Measurements from ENCODE around the gene GPR119. TPM values are rescaled to one million over a fixed set of nuclear protein-coding genes. Genes with fewer than 3 reads are reported as not detected.
A peak's percentile ranks its signal among the peaks of the same experiment; 100 is the strongest.

Gene GPR119
- total RNA-seq, 1 experiment from 2014 or later: not detected

GRCh38 chrX:130413415-130413814 is 27.9 kb upstream of the GPR119 start:
- no peak overlapping the region for H3K4me3 ChIP-seq (replicated peaks in 1 of 2; ENCODE audit: low read depth in 1 of 2, low read length in 2 of 2)
- BruUV-seq (replicated peaks): no TSS peak
- H3K27ac ChIP-seq (ENCODE audit: low read depth, low read length): no peak overlapping the region
- H3K79me2 ChIP-seq (ENCODE audit: insufficient read depth, low read length): no peaks in the 10 kb centered on the region; the same call in 1 of the 2 replicates
- RAD21 ChIA-PET (ENCODE audit: low non-redundant PET in 1 of 2, low total read pairs in 2 of 2, uncharacterized antibody in 2 of 2, unreplicated experiment in 2 of 2): no interaction called here
- H2AFZ ChIP-seq (ENCODE audit: low read depth, low read length, poor library complexity, severe bottlenecking): no peak overlapping the region
- DNase-seq (ENCODE audit: low read depth, low spot score): no peak
- H3K9ac ChIP-seq (ENCODE audit: low read length): no peak overlapping the region
- TF ChIP-seq ELF1 (IDR thresholded peaks at IDR 0.05; ENCODE audit: borderline replicate concordance, low read depth) (no peak), MAX (IDR thresholded peaks at IDR 0.05) (no peak), EZH2phosphoT487 (IDR thresholded peaks at IDR 0.05; ENCODE audit: borderline replicate concordance) (no peak), SP1 (IDR thresholded peaks at IDR 0.05; ENCODE audit: low read depth) (no peak), CBX3 (IDR thresholded peaks at IDR 0.05; ENCODE audit: low read depth) (no peak), REST (IDR thresholded peaks at IDR 0.05; ENCODE audit: low read depth) (no peak)
- POLR2A ChIA-PET: no interaction called here
- H3K36me3 ChIP-seq (ENCODE audit: control insufficient read depth in 1 of 2, insufficient read depth in 2 of 2, low read length in 2 of 2): 0 out of 4 replicates have a peak, but pooled peaks cover 0 to 9% of the 10 kb centered on the region in 2 experiments
- H3K9me3 ChIP-seq (ENCODE audit: control insufficient read depth in 1 of 2, insufficient read depth in 1 of 2, low read depth in 1 of 2, low read length in 2 of 2): no peaks in the 10 kb centered on the region
- H4K20me1 ChIP-seq (ENCODE audit: insufficient read depth): no peaks in the 10 kb centered on the region
- H3K4me2 ChIP-seq (ENCODE audit: low read length): no peak overlapping the region
- no peaks in the 10 kb centered on the region for H3K4me1 ChIP-seq (ENCODE audit: control insufficient read depth in 1 of 2, insufficient read depth in 2 of 2, low read length in 2 of 2)
- H3K27me3 ChIP-seq (ENCODE audit: insufficient read depth, low read length): no peaks in the 10 kb centered on the region
- CTCF ChIA-PET: no interaction called here
- intact Hi-C loops (cut with micrococcal nuclease): no loop called here
- no peak for ATAC-seq
- H3K9me2 ChIP-seq (ENCODE audit: insufficient read depth): no peaks in the 10 kb centered on the region

GRCh38 chrX:130402208-130402684 is 16.8 kb upstream of the GPR119 start:
- Histone ChIP-seq H3K4me3 (replicated peaks in 1 of 2; ENCODE audit: low read depth in 1 of 2, low read length in 2 of 2) (peak overlapping the region; percentile 68 to 83), H3K9me3 (ENCODE audit: control insufficient read depth in 1 of 2, insufficient read depth in 1 of 2, low read depth in 1 of 2, low read length in 2 of 2) (no peaks in the 10 kb centered on the region), H3K36me3 (ENCODE audit: control insufficient read depth in 1 of 2, insufficient read depth in 2 of 2, low read length in 2 of 2) (no peaks in the 10 kb centered on the region), H3K9me2 (ENCODE audit: insufficient read depth) (no peaks in the 10 kb centered on the region), H4K20me1 (ENCODE audit: insufficient read depth) (no peaks in the 10 kb centered on the region), H3K4me2 (ENCODE audit: low read length) (peak overlapping the region; percentile 84), H3K27ac (ENCODE audit: low read depth, low read length) (0 out of 2 replicates have a peak overlapping the region, but pooled peaks have one; percentile 63), H2AFZ (ENCODE audit: low read depth, low read length, poor library complexity, severe bottlenecking) (no peak overlapping the region), H3K9ac (ENCODE audit: low read length) (peak overlapping the region; percentile 69), H3K27me3 (ENCODE audit: insufficient read depth, low read length) (no peaks in the 10 kb centered on the region), H3K4me1 (ENCODE audit: control insufficient read depth in 1 of 2, insufficient read depth in 2 of 2, low read length in 2 of 2) (no peaks in the 10 kb centered on the region), H3K79me2 (ENCODE audit: insufficient read depth, low read length) (peaks cover 12% of the 10 kb centered on the region)
- ChIA-PET CTCF (no interaction called here), RAD21 (ENCODE audit: low non-redundant PET in 1 of 2, low total read pairs in 2 of 2, uncharacterized antibody in 2 of 2, unreplicated experiment in 2 of 2) (no interaction called here), POLR2A (no interaction called here)
- intact Hi-C loops (cut with micrococcal nuclease): no loop called here
- BruUV-seq (replicated peaks): TSS peak; percentile 70
- ATAC-seq (no peak; the same call in 1 of the 2 replicates), DNase-seq (ENCODE audit: low read depth, low spot score) (no peak)
- no peak for TF ChIP-seq ZBTB33 (IDR thresholded peaks at IDR 0.05; ENCODE audit: extremely low read depth, insufficient replicate concordance, low read length)
